HepG2 (cell line): ENCODE measurements around the gene TAB3. TPM values are rescaled to one million over a fixed set of nuclear protein-coding genes. Genes with fewer than 3 reads are reported as not detected.

Experiments used
- ATF7 ChIP-seq, 2 experiments: fragments of 450-650 bp in 1 of 2; sonication (generic) in 1 of 2; formaldehyde crosslinking in 1 of 2; IDR thresholded peaks; 2 replicates each; pipeline versions ENCODE4 v1.4.0 to v1.6.1; 2016 to 2020; ENCODE audit warnings: antibody characterized with exemption in 1 of 2, mild to moderate bottlenecking in 1 of 2, missing genetic modification reagents in 1 of 2
- FOXA3 ChIP-seq: IDR thresholded peaks from 2 replicates; pipeline ENCODE4 v1.6.1; 2016; ENCODE audit warnings: missing genetic modification reagents, missing compliant biosample characterization
- MTF2 ChIP-seq: sonication (generic); formaldehyde crosslinking; IDR thresholded peaks from 2 replicates; pipeline ENCODE4 v1.5.0; 2020; ENCODE audit warnings: missing genetic modification reagents, borderline replicate concordance
- TEAD2 ChIP-seq: sonication (generic); formaldehyde crosslinking; IDR thresholded peaks from 2 replicates; pipeline ENCODE4 v1.9.0; 2021; ENCODE audit warnings: missing genetic modification reagents
- ZKSCAN5 ChIP-seq: sonication (generic); formaldehyde crosslinking; IDR thresholded peaks from 2 replicates; pipeline ENCODE4 v1.5.1; 2020; ENCODE audit warnings: mild to moderate bottlenecking, missing genetic modification reagents
- ZNF251 ChIP-seq: sonication (generic); formaldehyde crosslinking; IDR thresholded peaks from 2 replicates; pipeline ENCODE4 v1.9.0; 2021; ENCODE audit warnings: mild to moderate bottlenecking, missing genetic modification reagents
- ZNF263 ChIP-seq: sonication (generic); formaldehyde crosslinking; IDR thresholded peaks from 2 replicates; pipeline ENCODE4 v1.4.0; 2020; ENCODE audit warnings: missing genetic modification reagents
- ZNF264 ChIP-seq: sonication (generic); formaldehyde crosslinking; IDR thresholded peaks from 2 replicates; pipeline ENCODE4 v1.4.0; 2020; ENCODE audit warnings: missing genetic modification reagents
- ZNF326 ChIP-seq: sonication (generic); formaldehyde crosslinking; IDR thresholded peaks from 2 replicates; pipeline ENCODE4 v1.4.0; 2020; ENCODE audit warnings: missing genetic modification reagents, borderline replicate concordance
- polyA plus RNA-seq, 8 experiments: library from polyadenylated mRNA; depleted of rRNA in 3 of 8; stranded (reverse) in 7 of 8; unstranded in 1 of 8; fragments of >200 nt; fragmentation: Illumina TruSeq in 4 of 8; extraction: Trizol in 4 of 8; gene quantifications; 2 replicates each; pipeline versions ENCODE4 v1.2.1 to v1.2.3, GENCODE V29; 2011 to 2016; ENCODE audit warnings: low read depth in 4 of 8, missing spikeins in 1 of 8, mixed read lengths in 1 of 8; ENCODE audit not compliant: insufficient read depth in 1 of 8
- total RNA-seq, 5 experiments: library from RNA; depleted of rRNA; stranded (reverse); fragments of >200 nt; fragmentation: Illumina TruSeq; extraction: Trizol; gene quantifications; 2 replicates each; pipeline ENCODE4 v1.2.3, GENCODE V29; 2016; ENCODE audit warnings: low read depth in 1 of 5
- TF ChIP-seq, protein P1 (sequence below): sonication (generic); formaldehyde crosslinking; conservative IDR thresholded peaks from 2 replicates; pipeline ENCODE4 v1.8.1; 2023; ENCODE audit warnings: missing genetic modification reagents
- TF ChIP-seq, protein P2 (sequence below), 2 experiments: sonication (generic) in 1 of 2; formaldehyde crosslinking in 1 of 2; IDR thresholded peaks; 2 replicates each; pipeline versions ENCODE4 v1.4.0 to v1.6.1; 2016 to 2020; ENCODE audit warnings: borderline replicate concordance in 1 of 2, low read depth in 1 of 2, mild to moderate bottlenecking in 1 of 2, missing genetic modification reagents in 1 of 2
- TF ChIP-seq, protein P3 (sequence below): sonication (generic); formaldehyde crosslinking; IDR thresholded peaks from 2 replicates; pipeline ENCODE4 v1.4.0; 2020; ENCODE audit warnings: missing genetic modification reagents, borderline replicate concordance
- TF ChIP-seq, protein P4 (sequence below): sonication (generic); formaldehyde crosslinking; IDR thresholded peaks from 2 replicates; pipeline ENCODE4 v1.9.0; 2021; ENCODE audit warnings: missing genetic modification reagents, mild to moderate bottlenecking, borderline replicate concordance
- TF ChIP-seq, protein P5 (sequence below): sonication (generic); formaldehyde crosslinking; IDR thresholded peaks from 2 replicates; pipeline ENCODE4 v1.9.0; 2021; ENCODE audit warnings: missing genetic modification reagents, mild to moderate bottlenecking, borderline replicate concordance
- TF ChIP-seq, protein P6 (sequence below): sonication (generic); formaldehyde crosslinking; IDR thresholded peaks from 2 replicates; pipeline ENCODE4 v1.8.0; 2022; ENCODE audit warnings: mild to moderate bottlenecking, missing genetic modification reagents, moderate library complexity

Gene TAB3
- total and polyA plus RNA-seq, 2 of the 13 experiments (the other 11 are each of a cell fraction or from before 2014, with no cell fraction given): 27.2 to 59.8 TPM

DNA sequence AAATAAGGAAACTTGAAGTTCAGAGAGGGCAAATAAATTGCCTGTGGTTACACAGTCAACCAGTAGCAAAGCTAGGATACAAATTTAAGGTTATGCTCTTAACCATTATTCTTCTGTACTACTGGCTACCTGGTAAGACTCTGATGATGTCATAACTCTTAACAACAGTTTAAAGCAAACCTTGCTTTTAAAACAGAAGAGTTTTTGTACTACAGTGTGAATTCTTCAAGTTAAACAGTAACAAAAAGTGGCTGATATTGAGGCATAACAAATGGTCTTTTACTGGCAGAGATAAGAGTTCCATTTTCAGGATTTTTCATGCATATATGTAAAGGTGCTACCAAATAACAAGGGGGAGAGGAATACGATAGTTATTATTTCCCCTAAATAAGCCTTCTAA, 23.4 kb downstream of the TAB3 start (continued):
- TF ChIP-seq, protein P1, sequence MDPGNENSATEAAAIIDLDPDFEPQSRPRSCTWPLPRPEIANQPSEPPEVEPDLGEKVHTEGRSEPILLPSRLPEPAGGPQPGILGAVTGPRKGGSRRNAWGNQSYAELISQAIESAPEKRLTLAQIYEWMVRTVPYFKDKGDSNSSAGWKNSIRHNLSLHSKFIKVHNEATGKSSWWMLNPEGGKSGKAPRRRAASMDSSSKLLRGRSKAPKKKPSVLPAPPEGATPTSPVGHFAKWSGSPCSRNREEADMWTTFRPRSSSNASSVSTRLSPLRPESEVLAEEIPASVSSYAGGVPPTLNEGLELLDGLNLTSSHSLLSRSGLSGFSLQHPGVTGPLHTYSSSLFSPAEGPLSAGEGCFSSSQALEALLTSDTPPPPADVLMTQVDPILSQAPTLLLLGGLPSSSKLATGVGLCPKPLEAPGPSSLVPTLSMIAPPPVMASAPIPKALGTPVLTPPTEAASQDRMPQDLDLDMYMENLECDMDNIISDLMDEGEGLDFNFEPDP (CRISPR knock-in tag): no peak
- TF ChIP-seq, protein P2, sequence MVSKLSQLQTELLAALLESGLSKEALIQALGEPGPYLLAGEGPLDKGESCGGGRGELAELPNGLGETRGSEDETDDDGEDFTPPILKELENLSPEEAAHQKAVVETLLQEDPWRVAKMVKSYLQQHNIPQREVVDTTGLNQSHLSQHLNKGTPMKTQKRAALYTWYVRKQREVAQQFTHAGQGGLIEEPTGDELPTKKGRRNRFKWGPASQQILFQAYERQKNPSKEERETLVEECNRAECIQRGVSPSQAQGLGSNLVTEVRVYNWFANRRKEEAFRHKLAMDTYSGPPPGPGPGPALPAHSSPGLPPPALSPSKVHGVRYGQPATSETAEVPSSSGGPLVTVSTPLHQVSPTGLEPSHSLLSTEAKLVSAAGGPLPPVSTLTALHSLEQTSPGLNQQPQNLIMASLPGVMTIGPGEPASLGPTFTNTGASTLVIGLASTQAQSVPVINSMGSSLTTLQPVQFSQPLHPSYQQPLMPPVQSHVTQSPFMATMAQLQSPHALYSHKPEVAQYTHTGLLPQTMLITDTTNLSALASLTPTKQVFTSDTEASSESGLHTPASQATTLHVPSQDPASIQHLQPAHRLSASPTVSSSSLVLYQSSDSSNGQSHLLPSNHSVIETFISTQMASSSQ (IDR thresholded peaks at IDR 0.05; ENCODE audit: low read depth): peak; percentile 62
- TF ChIP-seq, protein P2 (CRISPR knock-in tag; IDR thresholded peaks at IDR 0.05; ENCODE audit: borderline replicate concordance): peak; percentile 41; the same call in 1 of the 2 replicates
- TF ChIP-seq, protein P3, sequence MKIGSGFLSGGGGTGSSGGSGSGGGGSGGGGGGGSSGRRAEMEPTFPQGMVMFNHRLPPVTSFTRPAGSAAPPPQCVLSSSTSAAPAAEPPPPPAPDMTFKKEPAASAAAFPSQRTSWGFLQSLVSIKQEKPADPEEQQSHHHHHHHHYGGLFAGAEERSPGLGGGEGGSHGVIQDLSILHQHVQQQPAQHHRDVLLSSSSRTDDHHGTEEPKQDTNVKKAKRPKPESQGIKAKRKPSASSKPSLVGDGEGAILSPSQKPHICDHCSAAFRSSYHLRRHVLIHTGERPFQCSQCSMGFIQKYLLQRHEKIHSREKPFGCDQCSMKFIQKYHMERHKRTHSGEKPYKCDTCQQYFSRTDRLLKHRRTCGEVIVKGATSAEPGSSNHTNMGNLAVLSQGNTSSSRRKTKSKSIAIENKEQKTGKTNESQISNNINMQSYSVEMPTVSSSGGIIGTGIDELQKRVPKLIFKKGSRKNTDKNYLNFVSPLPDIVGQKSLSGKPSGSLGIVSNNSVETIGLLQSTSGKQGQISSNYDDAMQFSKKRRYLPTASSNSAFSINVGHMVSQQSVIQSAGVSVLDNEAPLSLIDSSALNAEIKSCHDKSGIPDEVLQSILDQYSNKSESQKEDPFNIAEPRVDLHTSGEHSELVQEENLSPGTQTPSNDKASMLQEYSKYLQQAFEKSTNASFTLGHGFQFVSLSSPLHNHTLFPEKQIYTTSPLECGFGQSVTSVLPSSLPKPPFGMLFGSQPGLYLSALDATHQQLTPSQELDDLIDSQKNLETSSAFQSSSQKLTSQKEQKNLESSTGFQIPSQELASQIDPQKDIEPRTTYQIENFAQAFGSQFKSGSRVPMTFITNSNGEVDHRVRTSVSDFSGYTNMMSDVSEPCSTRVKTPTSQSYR (CRISPR knock-in tag): no peak
- TF ChIP-seq ATF7 (IDR thresholded peaks at IDR 0.05): peak; percentile 75
- no peak for TF ChIP-seq ATF7 (CRISPR knock-in tag; IDR thresholded peaks at IDR 0.05)
- TF ChIP-seq ZNF264 (CRISPR knock-in tag): no peak
- TF ChIP-seq, protein P4, sequence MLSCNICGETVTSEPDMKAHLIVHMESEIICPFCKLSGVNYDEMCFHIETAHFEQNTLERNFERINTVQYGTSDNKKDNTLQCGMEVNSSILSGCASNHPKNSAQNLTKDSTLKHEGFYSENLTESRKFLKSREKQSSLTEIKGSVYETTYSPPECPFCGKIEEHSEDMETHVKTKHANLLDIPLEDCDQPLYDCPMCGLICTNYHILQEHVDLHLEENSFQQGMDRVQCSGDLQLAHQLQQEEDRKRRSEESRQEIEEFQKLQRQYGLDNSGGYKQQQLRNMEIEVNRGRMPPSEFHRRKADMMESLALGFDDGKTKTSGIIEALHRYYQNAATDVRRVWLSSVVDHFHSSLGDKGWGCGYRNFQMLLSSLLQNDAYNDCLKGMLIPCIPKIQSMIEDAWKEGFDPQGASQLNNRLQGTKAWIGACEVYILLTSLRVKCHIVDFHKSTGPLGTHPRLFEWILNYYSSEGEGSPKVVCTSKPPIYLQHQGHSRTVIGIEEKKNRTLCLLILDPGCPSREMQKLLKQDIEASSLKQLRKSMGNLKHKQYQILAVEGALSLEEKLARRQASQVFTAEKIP (CRISPR knock-in tag): no peak
- TF ChIP-seq ZKSCAN5 (CRISPR knock-in tag): no peak
- TF ChIP-seq ZNF263 (CRISPR knock-in tag): no peak
- 0 out of 2 replicates have a peak, but pooled peaks have one; percentile 27 for TF ChIP-seq FOXA3 (CRISPR knock-in tag)
- TF ChIP-seq MTF2 (CRISPR knock-in tag): no peak
- no peak for TF ChIP-seq ZNF251
- no peak for TF ChIP-seq TEAD2
- TF ChIP-seq, protein P5, sequence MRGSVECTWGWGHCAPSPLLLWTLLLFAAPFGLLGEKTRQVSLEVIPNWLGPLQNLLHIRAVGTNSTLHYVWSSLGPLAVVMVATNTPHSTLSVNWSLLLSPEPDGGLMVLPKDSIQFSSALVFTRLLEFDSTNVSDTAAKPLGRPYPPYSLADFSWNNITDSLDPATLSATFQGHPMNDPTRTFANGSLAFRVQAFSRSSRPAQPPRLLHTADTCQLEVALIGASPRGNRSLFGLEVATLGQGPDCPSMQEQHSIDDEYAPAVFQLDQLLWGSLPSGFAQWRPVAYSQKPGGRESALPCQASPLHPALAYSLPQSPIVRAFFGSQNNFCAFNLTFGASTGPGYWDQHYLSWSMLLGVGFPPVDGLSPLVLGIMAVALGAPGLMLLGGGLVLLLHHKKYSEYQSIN (CRISPR knock-in tag): no peak
- TF ChIP-seq, protein P6, sequence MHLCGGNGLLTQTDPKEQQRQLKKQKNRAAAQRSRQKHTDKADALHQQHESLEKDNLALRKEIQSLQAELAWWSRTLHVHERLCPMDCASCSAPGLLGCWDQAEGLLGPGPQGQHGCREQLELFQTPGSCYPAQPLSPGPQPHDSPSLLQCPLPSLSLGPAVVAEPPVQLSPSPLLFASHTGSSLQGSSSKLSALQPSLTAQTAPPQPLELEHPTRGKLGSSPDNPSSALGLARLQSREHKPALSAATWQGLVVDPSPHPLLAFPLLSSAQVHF (CRISPR knock-in tag): no peak
- no peak for TF ChIP-seq ZNF326 (CRISPR knock-in tag)
